ENCODE measurements around the gene NT5C2. TPM values are rescaled to one million over a fixed set of nuclear protein-coding genes. Genes with fewer than 3 reads are reported as not detected.

Gene NT5C2
- total RNA-seq, 1 donor from 2014 or later: 113 TPM

- Histone ChIP-seq H3K4me3 (ENCODE audit: insufficient read depth, low read depth, low read length) (no peak overlapping the region), H2AFZ (ENCODE audit: low read depth, low read length) (no peak overlapping the region), H4K20me1 (ENCODE audit: insufficient read depth, low read length) (no peaks in the 10 kb centered on the region), H3K9me3 (ENCODE audit: insufficient read depth, low read depth, low read length) (no peaks in the 10 kb centered on the region), H3K79me2 (ENCODE audit: insufficient read depth, low read length) (no peaks in the 10 kb centered on the region), H3K9ac (ENCODE audit: low read length) (no peak overlapping the region), H3K36me3 (ENCODE audit: insufficient read depth, low read length) (peaks cover 57% of the 10 kb centered on the region), H3K27ac (ENCODE audit: low read depth, low read length) (no peak overlapping the region), H3K4me2 (ENCODE audit: low read length) (no peak overlapping the region), H3K4me1 (ENCODE audit: insufficient read depth, low read length) (no peaks in the 10 kb centered on the region), H3K27me3 (ENCODE audit: insufficient read depth, low read length) (no peaks in the 10 kb centered on the region)
- Mint-ChIP-seq H3K4me1 (ENCODE audit: low read depth, unreplicated experiment) (no peaks in the 10 kb centered on the region), H3K36me3 (ENCODE audit: low read depth, unreplicated experiment) (peaks cover 22% of the 10 kb centered on the region), H3K27ac (ENCODE audit: unreplicated experiment) (no peak overlapping the region), H3K27me3 (ENCODE audit: low read depth, unreplicated experiment) (no peaks in the 10 kb centered on the region), H3K9me3 (ENCODE audit: unreplicated experiment) (no peaks in the 10 kb centered on the region), H3K4me3 (ENCODE audit: unreplicated experiment) (no peak overlapping the region)
- DNase-seq (ENCODE audit: low read depth) (no peak), FAIRE-seq (no peak)
- TF ChIP-seq CTCF (IDR thresholded peaks at IDR 0.05; ENCODE audit: insufficient read depth, low read depth, low read length) (no peak), EZH2 (IDR thresholded peaks at IDR 0.05; ENCODE audit: insufficient read depth, low read length) (no peak)
Observed at GRCh38 chr10:103090911-103091310, 102.2 kb downstream of the NT5C2 start.

DNA sequence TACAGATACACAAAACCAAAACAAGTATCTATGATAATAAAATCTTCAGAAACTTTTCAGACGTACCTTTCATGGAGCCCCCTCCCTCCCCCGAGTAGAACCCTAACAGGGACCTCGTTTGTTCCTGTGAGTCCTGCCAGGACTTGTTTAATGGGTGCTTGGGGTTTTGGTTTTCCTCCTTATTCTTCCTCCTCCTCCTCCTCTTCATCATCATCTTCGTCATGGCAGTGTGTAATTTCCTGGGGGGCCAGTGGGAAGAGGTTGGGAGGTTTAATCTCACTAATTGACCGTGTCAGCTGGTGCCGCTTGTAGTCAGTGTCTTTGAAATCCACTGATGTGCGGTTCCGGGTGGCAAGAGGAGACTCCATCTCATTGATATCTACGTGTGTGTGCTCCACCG is 103.6 kb downstream of the NT5C2 start:
- Histone ChIP-seq H3K27ac (ENCODE audit: low read depth, low read length) (no peak overlapping the region), H3K36me3 (ENCODE audit: insufficient read depth, low read length) (peaks cover 66% of the 10 kb centered on the region), H3K4me3 (ENCODE audit: insufficient read depth, low read depth, low read length) (no peak overlapping the region), H3K4me2 (ENCODE audit: low read length) (no peak overlapping the region), H4K20me1 (ENCODE audit: insufficient read depth, low read length) (no peaks in the 10 kb centered on the region), H3K9me3 (ENCODE audit: insufficient read depth, low read depth, low read length) (no peaks in the 10 kb centered on the region), H3K27me3 (ENCODE audit: insufficient read depth, low read length) (no peaks in the 10 kb centered on the region), H2AFZ (ENCODE audit: low read depth, low read length) (no peak overlapping the region), H3K79me2 (ENCODE audit: insufficient read depth, low read length) (no peaks in the 10 kb centered on the region), H3K9ac (ENCODE audit: low read length) (no peak overlapping the region), H3K4me1 (ENCODE audit: insufficient read depth, low read length) (no peaks in the 10 kb centered on the region)
- Mint-ChIP-seq H3K27ac (ENCODE audit: unreplicated experiment) (no peak overlapping the region), H3K36me3 (ENCODE audit: low read depth, unreplicated experiment) (peaks cover 26% of the 10 kb centered on the region), H3K27me3 (ENCODE audit: low read depth, unreplicated experiment) (no peaks in the 10 kb centered on the region), H3K9me3 (ENCODE audit: unreplicated experiment) (no peaks in the 10 kb centered on the region), H3K4me3 (ENCODE audit: unreplicated experiment) (no peak overlapping the region), H3K4me1 (ENCODE audit: low read depth, unreplicated experiment) (no peaks in the 10 kb centered on the region)
- FAIRE-seq (no peak), DNase-seq (ENCODE audit: low read depth) (no peak)
- TF ChIP-seq CTCF (IDR thresholded peaks at IDR 0.05; ENCODE audit: insufficient read depth, low read depth, low read length) (no peak), EZH2 (IDR thresholded peaks at IDR 0.05; ENCODE audit: insufficient read depth, low read length) (no peak)

DNA sequence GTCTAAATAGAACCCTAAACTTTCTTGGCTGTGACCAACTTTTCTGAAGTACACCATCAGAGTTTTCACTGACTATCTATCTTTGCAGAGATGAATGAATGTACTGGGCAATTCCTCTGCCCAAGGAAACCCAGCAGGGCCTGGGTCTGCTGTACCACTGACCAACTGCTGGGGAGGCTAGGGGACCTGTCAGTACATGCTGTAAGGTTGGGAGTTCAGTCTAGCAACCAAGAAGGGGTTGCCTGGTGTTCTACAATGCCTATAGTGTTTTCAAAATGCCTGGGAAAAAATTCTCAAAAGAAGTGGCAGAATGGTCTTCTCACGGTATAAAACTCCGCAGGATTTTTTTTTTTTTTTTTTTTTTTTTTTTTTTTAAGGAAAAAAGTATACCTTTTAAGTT is 106.3 kb downstream of the NT5C2 start:
- Mint-ChIP-seq H3K9me3 (ENCODE audit: unreplicated experiment) (no peaks in the 10 kb centered on the region), H3K27me3 (ENCODE audit: low read depth, unreplicated experiment) (no peaks in the 10 kb centered on the region), H3K36me3 (ENCODE audit: low read depth, unreplicated experiment) (peaks cover 31% of the 10 kb centered on the region), H3K4me3 (ENCODE audit: unreplicated experiment) (no peak overlapping the region), H3K4me1 (ENCODE audit: low read depth, unreplicated experiment) (no peaks in the 10 kb centered on the region), H3K27ac (ENCODE audit: unreplicated experiment) (no peak overlapping the region)
- DNase-seq (ENCODE audit: low read depth): no peak
- FAIRE-seq: no peak
- no peak overlapping the region for H3K27ac ChIP-seq (ENCODE audit: low read depth, low read length)
- H3K9ac ChIP-seq (ENCODE audit: low read length): no peak overlapping the region
- no peaks in the 10 kb centered on the region for H3K79me2 ChIP-seq (ENCODE audit: insufficient read depth, low read length)
- H2AFZ ChIP-seq (ENCODE audit: low read depth, low read length): no peak overlapping the region
- H3K4me1 ChIP-seq (ENCODE audit: insufficient read depth, low read length): no peaks in the 10 kb centered on the region
- no peak overlapping the region for H3K4me2 ChIP-seq (ENCODE audit: low read length)
- TF ChIP-seq CTCF (IDR thresholded peaks at IDR 0.05; ENCODE audit: insufficient read depth, low read depth, low read length) (no peak), EZH2 (IDR thresholded peaks at IDR 0.05; ENCODE audit: insufficient read depth, low read length) (no peak)
- no peaks in the 10 kb centered on the region for H3K27me3 ChIP-seq (ENCODE audit: insufficient read depth, low read length)
- H3K4me3 ChIP-seq (ENCODE audit: insufficient read depth, low read depth, low read length): no peak overlapping the region
- H4K20me1 ChIP-seq (ENCODE audit: insufficient read depth, low read length): no peaks in the 10 kb centered on the region
- no peaks in the 10 kb centered on the region for H3K9me3 ChIP-seq (ENCODE audit: insufficient read depth, low read depth, low read length)
- H3K36me3 ChIP-seq (ENCODE audit: insufficient read depth, low read length): peaks cover 44% of the 10 kb centered on the region
